SK-N-MC (cell line): ENCODE results near the gene DLG2.

Experiments
- EZH2 ChIP-seq: fragments of 200-600 bp; sonication (generic); IDR thresholded peaks from one replicate; pipeline ENCODE4 v1.6.1; 2017; ENCODE audit warnings: antibody characterized with exemption
- FOXP2 ChIP-seq: optimal IDR thresholded peaks from 2 replicates; pipeline ENCODE3; 2011; ENCODE audit warnings: mild to moderate bottlenecking, moderate library complexity; ENCODE audit not compliant: insufficient read depth; ENCODE audit errors: extremely low read length, control extremely low read depth
- POLR2AphosphoS5 ChIP-seq: IDR thresholded peaks from 2 replicates; pipeline ENCODE4 v1.6.1; 2012; ENCODE audit warnings: mild to moderate bottlenecking, low read depth, low read length, borderline replicate concordance

DNA sequence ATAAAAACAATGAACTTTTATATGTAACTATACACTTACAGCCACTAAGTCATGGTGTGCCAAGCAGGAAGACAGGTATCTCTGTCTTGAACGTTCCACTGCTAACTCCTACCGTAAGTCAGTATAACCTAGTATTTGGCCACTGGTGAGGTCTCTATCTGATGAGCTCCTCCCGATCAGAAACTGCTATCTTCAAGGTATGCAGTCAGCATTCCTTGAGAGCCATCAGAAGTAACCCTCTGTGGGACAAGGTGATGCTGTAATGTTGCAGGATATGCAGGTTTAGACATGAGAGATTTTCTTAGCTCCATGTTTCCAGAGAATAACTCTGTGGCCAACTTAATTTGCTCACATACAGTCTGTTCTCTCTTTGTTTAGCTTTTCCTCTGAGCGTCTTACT lies 1943.1 kb downstream of the DLG2 start:
- TF ChIP-seq POLR2AphosphoS5 (no peak), EZH2 (no peak), FOXP2 (no peak)
